Glutamatergic neuron (in vitro differentiated cells): Measurements from ENCODE around the gene CALCB. TPM values are rescaled to one million over a fixed set of nuclear protein-coding genes. Genes with fewer than 3 reads are reported as not detected.
A peak's percentile ranks its signal among the peaks of the same experiment; 100 is the strongest.
"Not testable (repeated sequence)": the region's sequence is repeated elsewhere in the genome, so short reads cannot be mapped to it uniquely, and the experiment has no call there.

Source experiments
- DNase-seq: peaks from one replicate; pipeline ENCODE4 v3.0.0; 2022
- H3K27ac Mint-ChIP-seq: one replicate; pipeline ENCODE4 v1.8.0; 2020; ENCODE audit warnings: mild to moderate bottlenecking, mixed read lengths, inconsistent platforms; ENCODE audit not compliant: unreplicated experiment
- H3K27me3 Mint-ChIP-seq: one replicate; pipeline ENCODE4 v1.8.0; 2020; ENCODE audit warnings: mild to moderate bottlenecking, moderate library complexity, mixed read lengths, inconsistent platforms; ENCODE audit not compliant: unreplicated experiment
- H3K36me3 Mint-ChIP-seq: one replicate; pipeline ENCODE4 v1.8.0; 2020; ENCODE audit warnings: mild to moderate bottlenecking, mixed read lengths, inconsistent platforms; ENCODE audit not compliant: unreplicated experiment
- H3K4me1 Mint-ChIP-seq: one replicate; pipeline ENCODE4 v1.8.0; 2020; ENCODE audit warnings: mild to moderate bottlenecking, low read depth, mixed read lengths, inconsistent platforms; ENCODE audit not compliant: unreplicated experiment
- H3K4me3 Mint-ChIP-seq: one replicate; pipeline ENCODE4 v1.8.0; 2020; ENCODE audit warnings: mild to moderate bottlenecking, mixed read lengths, inconsistent platforms; ENCODE audit not compliant: unreplicated experiment
- H3K9me3 Mint-ChIP-seq: one replicate; pipeline ENCODE4 v1.8.0; 2020; ENCODE audit warnings: mild to moderate bottlenecking, moderate library complexity, mixed read lengths, inconsistent platforms; ENCODE audit not compliant: unreplicated experiment
- CTCF ChIP-seq: fragments of 200-600 bp; sonication (generic); IDR thresholded peaks from one replicate; pipeline ENCODE4 v1.5.0; 2021; ENCODE audit not compliant: partially characterized antibody, unreplicated experiment
- long read RNA-seq: library from polyadenylated mRNA; unstranded; transcript quantifications from one replicate; pipeline ENCODE4 v2.0.0, GENCODE V29; 2020; ENCODE audit not compliant: unreplicated experiment
- total RNA-seq: library from RNA; stranded (reverse); fragmentation: NEBNext Ultra II Directional; extraction: Animal tissue kit (Norgen Biotek cat#: 25700); gene quantifications from one replicate; pipeline ENCODE4 v1.2.1, GENCODE V29; 2021; ENCODE audit not compliant: unreplicated experiment

The CALCB gene, protein sequence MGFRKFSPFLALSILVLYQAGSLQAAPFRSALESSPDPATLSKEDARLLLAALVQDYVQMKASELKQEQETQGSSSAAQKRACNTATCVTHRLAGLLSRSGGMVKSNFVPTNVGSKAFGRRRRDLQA
- 0.74 TPM for total RNA-seq
- long read RNA-seq, partial matches to known transcripts = 0 of 2 reads
- long read RNA-seq, other reads (novel, unspliced or antisense) = 1 of 2 reads

- Mint-ChIP-seq H3K27me3 (peaks cover 11% of the 10 kb centered on the region), H3K4me3 (peak within 1 kb of the TSS; percentile 96), H3K4me1 (no peaks in the 10 kb centered on the region), H3K36me3 (peaks cover 12% of the 10 kb centered on the region), H3K27ac (no peak within 1 kb of the TSS), H3K9me3 (peaks cover 12% of the 10 kb centered on the region)
- no peak for TF ChIP-seq CTCF
- peak; percentile 68 for DNase-seq
Measured at GRCh38 chr11:15073361-15074205, at the start of gene CALCB. Gene CALCB, plus strand, starts transcription at chr11:15073593. Its CDS starts 1,126 bp downstream, at chr11:15074719.

DNA sequence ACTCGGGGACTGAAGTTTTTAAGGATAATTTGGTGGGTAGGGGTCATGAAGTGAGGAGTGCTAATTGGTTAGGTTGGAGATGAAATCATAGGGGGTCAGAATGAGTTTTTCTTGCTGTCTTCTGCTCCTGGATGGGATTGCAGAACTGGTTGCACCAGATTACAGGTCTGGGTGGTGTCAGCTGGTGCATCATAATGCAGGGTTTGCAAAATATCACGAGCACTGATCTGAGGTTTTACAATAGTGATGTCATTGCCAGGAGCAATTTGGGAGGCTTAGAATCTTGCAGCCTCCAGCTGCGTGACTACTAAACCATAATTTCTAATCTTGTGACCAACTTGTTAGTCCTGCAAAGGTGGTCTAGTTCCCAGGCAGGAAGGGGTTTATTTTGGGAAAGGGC is 46.4 kb upstream of the CALCB start:
- TF ChIP-seq CTCF = no peak
- no peaks in the 10 kb centered on the region for H3K36me3 Mint-ChIP-seq

DNA sequence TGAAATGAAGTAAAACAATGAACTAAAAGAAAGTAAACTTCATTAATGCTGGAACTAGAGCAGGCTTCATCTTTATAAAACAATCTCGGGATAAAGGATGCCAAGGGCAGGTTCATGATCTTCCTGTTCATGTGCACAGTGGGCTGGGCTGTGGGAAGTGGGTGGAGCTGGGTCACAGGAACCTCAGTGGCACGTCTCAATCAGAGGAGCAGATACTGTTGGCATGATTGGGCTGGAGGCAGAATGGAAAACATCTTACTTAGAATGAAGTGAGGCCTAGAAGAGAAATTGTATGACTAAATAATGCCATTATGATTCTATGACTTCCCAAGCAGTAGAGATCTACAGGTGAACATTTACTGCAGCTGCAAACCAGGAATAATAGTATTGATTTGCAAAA is 45.4 kb upstream of the CALCB start:
- no peak overlapping the region for H3K4me3 Mint-ChIP-seq
- H3K27ac Mint-ChIP-seq = no peak overlapping the region
- TF ChIP-seq CTCF = no peak
- no peaks in the 10 kb centered on the region for H3K4me1 Mint-ChIP-seq
- no peaks in the 10 kb centered on the region for H3K36me3 Mint-ChIP-seq
- H3K27me3 Mint-ChIP-seq = peaks cover 2% of the 10 kb centered on the region
- no peak for DNase-seq
- H3K9me3 Mint-ChIP-seq = no peaks in the 10 kb centered on the region

More for the DNA sequence above, 46.4 kb upstream of the CALCB start:
- no peak overlapping the region for H3K27ac Mint-ChIP-seq
- no peak overlapping the region for H3K4me3 Mint-ChIP-seq
- no peaks in the 10 kb centered on the region for H3K9me3 Mint-ChIP-seq
- peaks cover 2% of the 10 kb centered on the region for H3K27me3 Mint-ChIP-seq
- H3K4me1 Mint-ChIP-seq = no peaks in the 10 kb centered on the region
- DNase-seq = no peak

GRCh38 chr11:15028379-15028778 is 45.0 kb upstream of the CALCB start:
- Mint-ChIP-seq H3K36me3 (no peaks in the 10 kb centered on the region), H3K27ac (no peak overlapping the region), H3K4me3 (no peak overlapping the region)

DNA sequence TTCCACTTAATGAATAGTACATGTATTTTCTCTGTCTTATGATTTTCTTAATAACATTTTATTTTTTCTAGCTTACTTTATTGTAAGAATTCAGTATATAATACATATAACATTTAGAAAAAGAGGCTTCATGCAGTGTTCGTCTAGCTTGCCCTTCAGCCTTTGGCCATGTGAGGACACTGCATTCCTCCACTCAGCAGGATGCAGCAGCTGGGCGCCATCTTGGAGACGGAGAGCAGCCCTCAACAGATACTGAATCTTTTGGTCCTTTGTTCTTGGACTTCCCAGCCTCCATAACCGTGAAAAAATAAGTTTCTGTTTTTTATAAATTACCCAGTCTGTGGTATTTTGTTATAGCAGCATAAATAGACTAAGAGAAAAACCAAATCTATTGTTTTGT is 41.4 kb upstream of the CALCB start:
- not testable (repeated sequence) for H3K4me1 Mint-ChIP-seq, H3K36me3 Mint-ChIP-seq, H3K27ac Mint-ChIP-seq, H3K27me3 Mint-ChIP-seq, H3K9me3 Mint-ChIP-seq, DNase-seq, H3K4me3 Mint-ChIP-seq

More at GRCh38 chr11:15028379-15028778, 45.0 kb upstream of the CALCB start:
- no peak for DNase-seq
- Mint-ChIP-seq H3K27me3 (peaks cover 2% of the 10 kb centered on the region), H3K4me1 (no peaks in the 10 kb centered on the region), H3K9me3 (no peaks in the 10 kb centered on the region)
- TF ChIP-seq CTCF = no peak
